H7 (cell line): ENCODE data around the gene PCDH9. TPM values are rescaled to one million over a fixed set of nuclear protein-coding genes. Genes with fewer than 3 reads are reported as not detected.

Experiments used
- DNase-seq: peaks from one replicate; pipeline ENCODE4 v3.0.0; 2012
- H3K27me3 ChIP-seq: 2 replicates; pipeline ENCODE4 v1.6.0; 2011; ENCODE audit warnings: mild to moderate bottlenecking, low read length; ENCODE audit not compliant: control insufficient read depth, insufficient read depth
- H3K36me3 ChIP-seq: replicated peaks from 2 replicates; pipeline ENCODE4 v1.5.1; 2011; ENCODE audit warnings: low read length; ENCODE audit not compliant: control insufficient read depth, insufficient read depth
- H3K4me3 ChIP-seq: 2 replicates; pipeline ENCODE4 v1.5.1; 2011; ENCODE audit warnings: low read depth, mild to moderate bottlenecking, control low read depth, low read length, moderate library complexity; ENCODE audit not compliant: insufficient read depth
- total RNA-seq: library from RNA; depleted of rRNA; stranded (reverse); fragments of >200 nt; shearing (Covaris generic); gene quantifications from 2 replicates; pipeline ENCODE4 v1.2.3, GENCODE V29; 2014

The PCDH9 gene
- total RNA-seq, 1 experiment from 2014 or later = 0.14 TPM

- no peak for DNase-seq
- no peaks in the 10 kb centered on the region for H3K36me3 ChIP-seq
- H3K4me3 ChIP-seq = no peak overlapping the region
Observed at GRCh38 chr13:66528944-66529576, 701.1 kb downstream of the PCDH9 start.

DNA sequence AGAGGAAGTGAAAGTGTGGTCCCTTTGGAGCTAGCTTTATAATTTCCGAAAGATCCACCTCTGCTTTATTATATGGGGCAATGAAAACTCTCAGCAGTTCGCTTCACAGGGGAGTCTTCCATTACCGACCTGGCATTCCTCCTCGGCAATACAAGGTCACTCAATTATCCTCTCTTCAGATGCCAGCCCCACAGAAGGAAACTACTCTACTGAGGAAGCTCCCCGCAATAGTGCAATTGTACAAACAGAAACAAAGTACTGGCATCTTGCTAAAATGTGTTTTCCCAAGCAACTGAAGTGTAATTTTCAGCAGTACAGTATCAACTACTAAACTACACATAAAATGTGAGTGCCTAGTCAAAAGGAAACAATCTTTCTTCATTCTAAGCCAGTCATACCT is 702.0 kb downstream of the PCDH9 start:
- no peak for DNase-seq
- Histone ChIP-seq H3K27me3 (no peaks in the 10 kb centered on the region), H3K36me3 (no peaks in the 10 kb centered on the region), H3K4me3 (no peak overlapping the region)

More at GRCh38 chr13:66528944-66529576, 701.1 kb downstream of the PCDH9 start:
- no peaks in the 10 kb centered on the region for H3K27me3 ChIP-seq

DNA sequence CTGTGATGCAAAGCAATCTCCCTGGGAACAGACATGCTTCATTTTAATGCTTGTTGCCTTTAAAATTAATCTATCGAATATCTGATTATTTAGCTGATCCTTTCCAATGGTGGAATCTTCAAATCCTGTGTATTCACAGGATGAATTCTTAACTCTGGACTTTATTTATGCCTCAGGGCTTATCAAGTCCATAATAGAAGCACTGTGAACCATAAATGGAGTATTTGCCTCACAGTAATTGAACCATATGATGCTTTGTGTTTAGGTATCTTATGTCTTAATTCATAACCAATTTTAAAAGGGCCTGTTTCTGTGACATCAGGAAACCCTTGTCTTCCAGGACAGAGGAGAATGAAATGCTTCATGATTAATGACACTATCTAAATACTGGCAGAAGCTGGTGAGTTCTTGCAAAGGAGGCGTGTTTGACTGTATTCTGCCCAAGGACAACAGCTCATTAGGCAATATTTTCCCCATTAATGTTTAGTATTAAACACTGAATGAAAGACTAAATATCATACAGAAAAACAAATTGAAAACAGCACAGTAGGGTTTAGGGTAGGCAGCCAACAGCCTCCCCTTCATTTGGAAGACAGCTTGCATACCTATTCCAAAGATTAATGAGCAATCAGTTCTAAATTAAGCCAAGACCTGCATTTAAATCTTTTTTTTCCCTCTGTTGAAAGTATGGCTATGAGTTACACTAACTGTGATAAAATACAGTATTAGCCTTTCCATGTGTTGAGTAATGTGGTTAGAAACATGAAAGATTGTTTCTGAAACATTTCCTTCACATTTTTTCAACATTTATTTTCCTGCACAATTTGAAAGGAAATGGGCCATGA is 709.4 kb downstream of the PCDH9 start:
- DNase-seq = no peak
- Histone ChIP-seq H3K36me3 (no peaks in the 10 kb centered on the region), H3K4me3 (no peak overlapping the region), H3K27me3 (no peaks in the 10 kb centered on the region)

GRCh38 chr13:66519259-66519658 is 710.9 kb downstream of the PCDH9 start:
- DNase-seq = no peak
- Histone ChIP-seq H3K4me3 (no peak overlapping the region), H3K27me3 (no peaks in the 10 kb centered on the region), H3K36me3 (no peaks in the 10 kb centered on the region)

DNA sequence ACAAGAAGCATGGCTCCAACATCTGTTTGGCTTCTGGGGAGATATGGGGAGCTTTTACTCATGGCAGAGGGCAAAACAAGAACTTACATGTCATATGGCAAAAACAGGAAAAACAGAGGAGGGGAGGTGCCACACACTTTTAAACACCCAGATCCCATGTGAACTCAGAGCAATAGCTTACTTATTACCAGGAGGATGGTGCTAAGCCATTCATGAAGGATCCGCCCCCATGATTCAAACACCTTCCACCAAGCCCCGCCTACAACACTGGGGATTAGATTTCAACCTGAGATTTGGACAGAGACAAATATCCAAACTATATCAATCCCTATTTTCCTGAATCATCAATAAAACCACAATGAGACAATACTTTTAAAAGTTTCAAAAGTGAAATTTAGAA is 712.1 kb downstream of the PCDH9 start:
- Histone ChIP-seq H3K4me3 (no peak overlapping the region), H3K27me3 (no peaks in the 10 kb centered on the region), H3K36me3 (no peaks in the 10 kb centered on the region)
- no peak for DNase-seq

- Histone ChIP-seq H3K36me3 (no peaks in the 10 kb centered on the region), H3K27me3 (no peaks in the 10 kb centered on the region), H3K4me3 (no peak overlapping the region)
- DNase-seq = no peak
Observed at GRCh38 chr13:66513728-66514127, 716.4 kb downstream of the PCDH9 start.

- no peaks in the 10 kb centered on the region for H3K36me3 ChIP-seq
- no peak overlapping the region for H3K4me3 ChIP-seq
- no peaks in the 10 kb centered on the region for H3K27me3 ChIP-seq
- no peak for DNase-seq
Observed at GRCh38 chr13:66509175-66509574, 721.0 kb downstream of the PCDH9 start.

GRCh38 chr13:66508153-66508909 is 721.8 kb downstream of the PCDH9 start:
- no peak for DNase-seq
- no peak overlapping the region for H3K4me3 ChIP-seq
- H3K36me3 ChIP-seq = no peaks in the 10 kb centered on the region

GRCh38 chr13:66506979-66507378 is 723.2 kb downstream of the PCDH9 start:
- Histone ChIP-seq H3K4me3 (no peak overlapping the region), H3K36me3 (no peaks in the 10 kb centered on the region), H3K27me3 (no peaks in the 10 kb centered on the region)
- no peak for DNase-seq

More at GRCh38 chr13:66508153-66508909, 721.8 kb downstream of the PCDH9 start:
- H3K27me3 ChIP-seq = no peaks in the 10 kb centered on the region

DNA sequence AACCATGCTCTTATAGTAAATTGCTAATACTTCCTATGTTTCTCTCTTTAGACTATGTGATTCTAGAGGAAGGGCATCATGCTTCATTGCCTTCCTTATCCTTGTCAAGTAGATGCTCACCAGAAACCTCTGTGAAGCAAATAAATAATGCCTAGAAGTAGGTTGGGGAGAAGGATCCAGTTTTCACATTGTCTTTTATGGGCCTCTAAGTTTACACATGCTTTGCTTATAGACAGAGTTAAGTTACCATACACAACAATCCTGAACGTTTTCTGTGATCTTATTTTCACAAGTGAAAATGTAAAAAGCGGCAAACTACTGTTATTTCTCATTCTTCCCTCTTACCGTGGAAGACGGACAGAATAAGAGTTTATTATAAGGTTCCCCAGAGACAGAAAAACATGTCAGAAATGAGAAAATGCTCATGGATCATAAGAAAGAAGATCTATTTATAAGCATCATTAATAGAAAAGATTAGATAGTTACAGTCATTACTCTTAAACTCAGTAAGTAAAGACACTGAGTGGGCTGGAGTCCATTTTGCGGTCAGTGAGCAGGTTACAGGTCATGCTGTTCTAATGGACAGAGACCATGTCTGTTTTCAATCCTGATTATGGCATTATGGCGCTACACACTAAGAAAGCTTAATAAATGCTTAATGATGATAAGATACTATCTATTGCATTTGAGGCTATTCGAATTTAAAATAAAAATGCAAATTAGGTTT is 723.9 kb downstream of the PCDH9 start:
- H3K27me3 ChIP-seq = no peaks in the 10 kb centered on the region
- H3K36me3 ChIP-seq = no peaks in the 10 kb centered on the region
- no peak overlapping the region for H3K4me3 ChIP-seq
- DNase-seq = no peak

DNA sequence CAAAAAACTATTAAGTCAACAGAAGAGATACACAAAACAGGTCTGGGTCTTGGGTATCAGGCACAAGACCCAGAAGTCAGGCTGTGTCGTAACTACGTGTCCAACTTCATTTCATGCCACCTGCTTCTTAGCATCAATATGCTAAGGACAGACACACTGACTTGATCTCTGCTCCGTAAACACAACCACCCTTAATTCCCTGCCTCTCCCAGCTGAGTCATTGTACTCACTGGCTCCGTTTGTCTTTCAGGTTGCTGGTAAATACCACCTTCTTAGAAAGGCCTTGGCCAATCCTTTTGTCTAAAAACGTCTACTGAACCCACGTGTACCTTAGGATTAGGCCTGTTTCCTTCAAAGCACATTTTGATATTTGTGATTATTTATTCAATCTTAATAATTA is 726.2 kb downstream of the PCDH9 start:
- Histone ChIP-seq H3K36me3 (no peaks in the 10 kb centered on the region), H3K4me3 (no peak overlapping the region), H3K27me3 (no peaks in the 10 kb centered on the region)
- DNase-seq = no peak

DNA sequence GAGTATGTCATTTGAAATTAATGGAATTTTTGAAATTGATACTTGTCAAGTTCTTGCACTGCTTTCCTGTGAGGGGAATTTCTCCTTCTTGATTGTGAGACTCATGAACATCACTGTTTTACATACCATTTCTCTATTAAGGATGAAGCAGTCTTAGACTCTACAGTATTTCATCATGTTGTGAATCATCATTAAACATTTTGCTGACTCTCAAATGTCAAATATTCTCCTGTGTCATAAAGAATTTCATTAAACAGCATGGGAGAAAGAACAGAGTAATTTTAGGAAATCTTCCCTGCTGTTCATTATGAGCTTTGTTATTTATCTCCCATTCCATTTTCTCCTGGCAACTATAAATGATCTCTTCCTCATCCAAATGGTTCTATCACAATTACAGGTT is 729.0 kb downstream of the PCDH9 start:
- H3K36me3 ChIP-seq = no peaks in the 10 kb centered on the region
- no peak overlapping the region for H3K4me3 ChIP-seq
- no peak for DNase-seq
- no peaks in the 10 kb centered on the region for H3K27me3 ChIP-seq

GRCh38 chr13:66492479-66492878 is 737.7 kb downstream of the PCDH9 start:
- no peaks in the 10 kb centered on the region for H3K27me3 ChIP-seq
- DNase-seq = peak; percentile 21
- H3K4me3 ChIP-seq = no peak overlapping the region
- no peaks in the 10 kb centered on the region for H3K36me3 ChIP-seq

- Histone ChIP-seq H3K27me3 (no peaks in the 10 kb centered on the region), H3K36me3 (no peaks in the 10 kb centered on the region), H3K4me3 (no peak overlapping the region)
- no peak for DNase-seq
Observed at GRCh38 chr13:66491251-66491650, 738.9 kb downstream of the PCDH9 start.
